ENCODE measurements around the gene ZNF181.

GRCh38 chr19:34787059-34787824, 53.2 kb downstream of the ZNF181 start:
- no peak for TF ChIP-seq CTCF (IDR thresholded peaks at IDR 0.05)
- TF ChIP-seq POLR2A (IDR thresholded peaks at IDR 0.05), result no peak

Data from testis (tissue), 2 donors.